HG02973 (cell line): ENCODE data around the gene CCR7.

Experiments used
- ATAC-seq: cut with Tn5 transposase; IDR thresholded peaks from one replicate; pipeline ENCODE4 v1.9.1; 2021; ENCODE audit warnings: moderate library complexity; ENCODE audit not compliant: unreplicated experiment

CCR7 gene

GRCh38 chr17:40563220-40564052 is 1.8 kb downstream of the CCR7 start:
- ATAC-seq = no peak

- ATAC-seq = no peak
Measured at GRCh38 chr17:40562838-40563219, 2.4 kb downstream of the CCR7 start.

- ATAC-seq = peak; percentile 37
Measured at GRCh38 chr17:40561871-40562611, 3.2 kb downstream of the CCR7 start.

- peak; percentile 28 for ATAC-seq
Measured at GRCh38 chr17:40561294-40561870, 3.9 kb downstream of the CCR7 start.

- ATAC-seq = peak; percentile 45
Measured at GRCh38 chr17:40560592-40561293, 4.5 kb downstream of the CCR7 start.

- no peak for ATAC-seq
Measured at GRCh38 chr17:40559954-40560591, 5.2 kb downstream of the CCR7 start.

- no peak for ATAC-seq
Measured at GRCh38 chr17:40559564-40559916, 5.7 kb downstream of the CCR7 start.

GRCh38 chr17:40558890-40559563 is 6.2 kb downstream of the CCR7 start:
- ATAC-seq = no peak

GRCh38 chr17:40558300-40558889 is 6.9 kb downstream of the CCR7 start:
- no peak for ATAC-seq

- ATAC-seq = no peak
Measured at GRCh38 chr17:40557531-40558299, 7.6 kb downstream of the CCR7 start.

GRCh38 chr17:40556884-40557414 is 8.3 kb downstream of the CCR7 start:
- ATAC-seq = no peak

GRCh38 chr17:40556198-40556661 is 9.0 kb downstream of the CCR7 start:
- no peak for ATAC-seq

- ATAC-seq = no peak
Measured at GRCh38 chr17:40555296-40556190, 9.7 kb downstream of the CCR7 start.

- no peak for ATAC-seq
Measured at GRCh38 chr17:40554646-40555295, 10.5 kb downstream of the CCR7 start.

- no peak for ATAC-seq
Measured at GRCh38 chr17:40553694-40554534, 11.4 kb downstream of the CCR7 start.
